HPDE6-E6E7 (cell line): Measurements from ENCODE around the gene MRPS15.

Experiments
- DNase-seq: peaks from one replicate; pipeline ENCODE4 v3.0.0; 2011; ENCODE audit warnings: missing footprints; ENCODE audit errors: extremely low spot score

Gene MRPS15

GRCh38 chr1:36419569-36419968 is 44.6 kb downstream of the MRPS15 start:
- no peak for DNase-seq

- DNase-seq, result no peak
Measured at GRCh38 chr1:36419140-36419539, 45.0 kb downstream of the MRPS15 start.

DNA sequence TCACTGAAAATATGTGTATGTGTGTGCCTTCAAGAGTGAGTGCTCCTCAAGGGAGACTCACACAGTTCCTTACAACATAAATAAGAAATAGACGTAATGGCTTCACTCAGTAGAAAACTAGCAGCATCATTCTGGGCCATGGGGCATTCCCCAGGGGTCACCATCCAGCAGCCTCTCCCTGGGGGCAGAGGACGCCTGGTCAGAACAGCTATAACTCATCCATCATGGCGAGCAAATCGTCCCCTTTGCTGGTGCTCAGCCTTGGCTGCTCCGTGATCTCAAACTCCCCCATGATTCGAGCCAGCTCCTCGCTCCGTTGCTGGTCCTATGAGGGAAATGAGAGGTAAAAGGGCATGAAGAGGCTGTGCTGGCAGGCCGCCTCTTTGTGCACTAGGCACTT is 46.3 kb downstream of the MRPS15 start:
- no peak for DNase-seq

GRCh38 chr1:36415661-36416326 is 48.4 kb downstream of the MRPS15 start:
- no peak for DNase-seq

GRCh38 chr1:36414384-36414783 is 49.8 kb downstream of the MRPS15 start:
- DNase-seq, result no peak

DNA sequence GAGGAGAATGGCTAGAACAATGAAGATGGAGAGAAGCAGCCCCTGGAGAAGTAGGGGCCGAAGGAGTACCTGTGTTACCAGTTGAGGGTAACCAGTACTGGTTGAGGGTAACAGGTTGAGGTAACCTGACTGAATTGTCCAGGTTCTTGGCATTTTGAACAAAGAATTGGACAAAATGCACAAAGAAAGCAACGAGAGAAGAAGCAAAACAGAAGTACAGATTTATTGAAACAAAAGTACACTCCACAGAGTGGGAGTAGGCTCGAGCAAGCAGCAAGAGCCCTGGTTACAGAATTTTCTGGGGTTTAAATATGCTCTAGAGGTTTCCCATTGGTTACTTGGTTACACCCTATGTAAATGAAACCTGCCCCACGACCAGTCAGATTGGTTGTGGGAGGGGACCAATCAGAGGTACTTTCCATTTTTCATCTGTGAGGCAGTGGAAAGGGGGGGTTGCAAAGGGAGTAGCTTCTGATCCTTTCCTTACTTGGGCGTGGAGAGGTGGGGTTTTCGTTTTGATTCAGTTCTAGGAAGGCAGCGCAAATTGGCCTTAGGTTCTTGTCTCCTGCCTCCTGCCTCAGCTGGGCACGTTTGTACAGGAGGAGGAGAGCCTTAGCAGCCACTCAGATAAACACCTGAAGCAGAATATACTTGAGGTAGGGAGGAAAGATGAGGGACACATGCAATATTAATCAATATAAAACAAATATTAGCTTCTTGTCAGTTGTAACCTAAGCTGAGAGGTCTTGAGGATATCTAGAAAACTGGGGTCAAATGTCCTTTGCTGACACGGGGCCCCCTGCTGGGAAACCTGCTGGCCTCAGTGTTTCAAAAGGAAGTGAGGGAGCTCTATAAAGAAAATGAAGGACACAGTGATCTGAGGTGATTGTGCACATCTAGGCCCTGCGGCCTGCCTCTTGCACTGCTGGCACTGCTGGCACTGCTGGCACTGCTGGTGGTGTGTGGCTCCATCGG is 52.2 kb downstream of the MRPS15 start:
- DNase-seq, result no peak

DNA sequence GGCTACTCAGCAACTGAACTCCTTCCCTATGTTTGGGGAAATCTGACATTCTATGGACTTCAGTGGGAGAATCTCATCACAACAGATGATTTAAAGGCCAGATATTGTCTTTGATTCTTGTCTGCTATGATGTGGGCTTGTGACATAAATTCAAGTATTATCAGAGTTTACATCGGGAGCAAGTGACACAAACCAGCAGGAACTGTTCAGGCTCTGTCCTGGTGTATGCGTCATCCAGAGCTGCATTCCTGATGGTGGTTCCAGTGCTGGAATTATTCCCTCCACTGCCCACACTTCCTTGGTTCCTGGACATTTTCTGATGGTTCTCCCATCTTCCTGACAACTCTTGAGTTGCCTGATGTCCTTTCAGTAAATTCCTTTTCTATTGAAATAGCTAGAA is 55.7 kb downstream of the MRPS15 start:
- no peak for DNase-seq

DNA sequence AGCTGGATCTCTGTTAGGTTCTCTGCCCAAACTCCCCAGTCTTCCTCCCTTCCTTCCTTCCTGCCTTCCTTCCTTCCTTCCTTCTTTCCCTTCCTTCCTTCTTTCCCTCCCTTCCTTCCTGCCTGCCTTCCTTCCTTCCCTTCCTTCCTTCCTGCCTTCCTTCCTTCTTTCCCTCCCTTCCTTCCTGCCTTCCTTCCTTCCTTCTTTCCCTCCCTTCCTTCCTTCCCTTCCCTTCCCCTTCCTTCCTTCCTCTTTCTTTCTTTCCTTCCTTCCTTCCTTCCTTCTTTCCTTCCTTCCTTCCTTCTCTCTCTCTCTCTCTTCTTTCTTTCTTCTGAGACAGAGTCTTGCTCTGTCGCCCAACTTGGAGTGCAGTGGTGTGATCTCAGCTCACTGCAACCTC is 57.7 kb downstream of the MRPS15 start:
- DNase-seq, result no peak
